ENCODE measurements around the gene KLHL7.
"Not testable (repeated sequence)": the region's sequence is repeated elsewhere in the genome, so short reads cannot be mapped to it uniquely, and the experiment has no call there.

The KLHL7 gene

GRCh38 chr7:23184291-23184690 lies 78.7 kb downstream of the KLHL7 start:
- no peak for DNase-seq

GRCh38 chr7:23184709-23185359 lies 79.2 kb downstream of the KLHL7 start:
- peak; percentile 20 for DNase-seq

- DNase-seq = no peak
Measured at GRCh38 chr7:23185980-23186379, 80.4 kb downstream of the KLHL7 start.

GRCh38 chr7:23191022-23191421 lies 85.4 kb downstream of the KLHL7 start:
- no peak for DNase-seq

GRCh38 chr7:23193650-23194227 lies 88.2 kb downstream of the KLHL7 start:
- not testable (repeated sequence) for DNase-seq

GRCh38 chr7:23196306-23196705 lies 90.7 kb downstream of the KLHL7 start:
- no peak for DNase-seq

- not testable (repeated sequence) for DNase-seq
Measured at GRCh38 chr7:23197745-23198144, 92.2 kb downstream of the KLHL7 start.

GRCh38 chr7:23200331-23200730 lies 94.7 kb downstream of the KLHL7 start:
- no peak for DNase-seq

GRCh38 chr7:23204241-23204640 lies 98.7 kb downstream of the KLHL7 start:
- no peak for DNase-seq

GRCh38 chr7:23205577-23205908 lies 100.0 kb downstream of the KLHL7 start:
- no peak for DNase-seq

- no peak for DNase-seq
Measured at GRCh38 chr7:23205909-23206767, 100.6 kb downstream of the KLHL7 start.

- no peak for DNase-seq
Measured at GRCh38 chr7:23207021-23207420, 101.4 kb downstream of the KLHL7 start.

GRCh38 chr7:23207884-23208283 lies 102.3 kb downstream of the KLHL7 start:
- no peak for DNase-seq

GRCh38 chr7:23208316-23208715 lies 102.7 kb downstream of the KLHL7 start:
- no peak for DNase-seq

GRCh38 chr7:23210506-23210905 lies 104.9 kb downstream of the KLHL7 start:
- DNase-seq = no peak

- DNase-seq = no peak
Measured at GRCh38 chr7:23211589-23211988, 106.0 kb downstream of the KLHL7 start.

- no peak for DNase-seq
Measured at GRCh38 chr7:23212395-23212794, 106.8 kb downstream of the KLHL7 start.

GRCh38 chr7:23212841-23213240 lies 107.3 kb downstream of the KLHL7 start:
- DNase-seq = no peak

- no peak for DNase-seq
Measured at GRCh38 chr7:23213755-23214154, 108.2 kb downstream of the KLHL7 start.

GRCh38 chr7:23214423-23214822 lies 108.8 kb downstream of the KLHL7 start:
- no peak for DNase-seq

- no peak for DNase-seq
Measured at GRCh38 chr7:23214938-23215337, 109.4 kb downstream of the KLHL7 start.

GRCh38 chr7:23216021-23216420 lies 110.4 kb downstream of the KLHL7 start:
- no peak for DNase-seq

GRCh38 chr7:23218196-23218595 lies 112.6 kb downstream of the KLHL7 start:
- DNase-seq = no peak

GRCh38 chr7:23220690-23221305 lies 115.2 kb downstream of the KLHL7 start:
- DNase-seq = no peak
